ENCODE measurements around the gene F11R. TPM values are rescaled to one million over a fixed set of nuclear protein-coding genes. Genes with fewer than 3 reads are reported as not detected.
A peak's percentile ranks its signal among the peaks of the same experiment; 100 is the strongest.

The F11R gene
- total and polyA plus RNA-seq, 2 experiments from 2014 or later, result 0.53 to 0.76 TPM

- TF ChIP-seq EZH2 (IDR thresholded peaks at IDR 0.05; ENCODE audit: insufficient read depth, poor library complexity, severe bottlenecking) (no peak), EZH2phosphoT487 (IDR thresholded peaks at IDR 0.05; ENCODE audit: insufficient read depth, low read depth) (no peak)
- in situ Hi-C loops (cut with MboI), result no loop called here
- H3K4me1 ChIP-seq (ENCODE audit: insufficient read depth), result peaks cover 23% of the 10 kb centered on the region
- no peaks in the 10 kb centered on the region for H4K20me1 ChIP-seq (ENCODE audit: insufficient read depth)
- H3K9ac ChIP-seq, result no peak overlapping the region
- no peaks in the 10 kb centered on the region for H3K36me3 ChIP-seq (ENCODE audit: low read depth)
- H3F3A ChIP-seq (ENCODE audit: insufficient read depth), result no peaks in the 10 kb centered on the region
- no peaks in the 10 kb centered on the region for H3K27me3 ChIP-seq (replicated peaks; ENCODE audit: insufficient read depth)
- no peak overlapping the region for H3K4me3 ChIP-seq
- WGBS, 2 experiments (ENCODE audit: low coverage in 1 of 2, low lambda C conversion rate in 2 of 2, missing lambda C conversion rate in 2 of 2), result 65% methylated on average over 15 of the region's 15 CpGs
- no peaks in the 10 kb centered on the region for H3K9me3 ChIP-seq (ENCODE audit: low read depth)
- DNase-seq, result peak; percentile 64
- no peaks in the 10 kb centered on the region for H3K79me2 ChIP-seq (ENCODE audit: insufficient read depth)
- peak overlapping the region; percentile 59 for H2AFZ ChIP-seq
- 0 out of 2 replicates have a peak overlapping the region, but pooled peaks have one; percentile 15 for H3K27ac ChIP-seq
- H3K4me2 ChIP-seq (ENCODE audit: unreplicated experiment), result peak overlapping the region; percentile 20
- no peaks in the 10 kb centered on the region for H3K9me2 ChIP-seq (ENCODE audit: insufficient read depth)
These were observed 7.3 kb downstream of the F11R start for GRCh38 chr1:161013488-161014230.

GRCh38 chr1:161013131-161013487 is 7.8 kb downstream of the F11R start:
- peaks cover 24% of the 10 kb centered on the region for H3K4me1 ChIP-seq (ENCODE audit: insufficient read depth)
- in situ Hi-C loops (cut with MboI), result no loop called here
- H3K9me3 ChIP-seq (ENCODE audit: low read depth), result no peaks in the 10 kb centered on the region
- peak overlapping the region; percentile 20 for H3K4me2 ChIP-seq (ENCODE audit: unreplicated experiment)
- H3K36me3 ChIP-seq (ENCODE audit: low read depth), result no peaks in the 10 kb centered on the region
- H2AFZ ChIP-seq, result peak overlapping the region; percentile 59
- H3K9ac ChIP-seq, result no peak overlapping the region
- H3K27me3 ChIP-seq (replicated peaks; ENCODE audit: insufficient read depth), result no peaks in the 10 kb centered on the region
- H3K79me2 ChIP-seq (ENCODE audit: insufficient read depth), result no peaks in the 10 kb centered on the region
- no peak overlapping the region for H3K4me3 ChIP-seq
- no peak overlapping the region for H3K27ac ChIP-seq
- no peaks in the 10 kb centered on the region for H3K9me2 ChIP-seq (ENCODE audit: insufficient read depth)
- no peak for TF ChIP-seq EZH2 (IDR thresholded peaks at IDR 0.05; ENCODE audit: insufficient read depth, poor library complexity, severe bottlenecking)
- TF ChIP-seq EZH2phosphoT487 (IDR thresholded peaks at IDR 0.05; ENCODE audit: insufficient read depth, low read depth), result no peak
- no peaks in the 10 kb centered on the region for H3F3A ChIP-seq (ENCODE audit: insufficient read depth)
- no peaks in the 10 kb centered on the region for H4K20me1 ChIP-seq (ENCODE audit: insufficient read depth)
- DNase-seq, result peak; percentile 39

DNA sequence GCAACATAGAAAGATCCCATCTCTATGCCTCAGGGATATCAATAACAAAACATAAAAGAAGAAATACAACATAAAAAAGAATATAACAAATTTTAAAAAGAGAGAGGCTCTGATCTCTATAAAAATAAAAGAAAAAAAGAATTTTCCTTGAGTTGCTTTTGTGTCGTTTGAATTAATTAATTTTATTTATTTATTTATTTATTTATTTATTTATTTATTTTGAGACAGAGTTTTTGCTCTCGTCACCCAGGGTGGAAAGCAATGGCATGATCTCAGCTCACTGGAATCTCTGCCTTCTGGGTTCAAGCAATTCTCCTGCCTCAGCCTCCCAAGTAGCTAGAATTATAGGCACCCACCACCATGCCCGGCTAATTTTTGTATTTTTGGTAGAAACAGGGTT is 8.5 kb downstream of the F11R start:
- Histone ChIP-seq H3K9me2 (ENCODE audit: insufficient read depth) (no peaks in the 10 kb centered on the region), H3K27me3 (replicated peaks; ENCODE audit: insufficient read depth) (no peaks in the 10 kb centered on the region), H2AFZ (no peak overlapping the region), H3K4me1 (ENCODE audit: insufficient read depth) (peaks cover 24% of the 10 kb centered on the region), H3K4me3 (no peak overlapping the region), H3F3A (ENCODE audit: insufficient read depth) (no peaks in the 10 kb centered on the region), H3K9ac (no peak overlapping the region), H3K79me2 (ENCODE audit: insufficient read depth) (no peaks in the 10 kb centered on the region), H3K27ac (no peak overlapping the region), H3K4me2 (ENCODE audit: unreplicated experiment) (no peak overlapping the region), H3K36me3 (ENCODE audit: low read depth) (no peaks in the 10 kb centered on the region), H3K9me3 (ENCODE audit: low read depth) (no peaks in the 10 kb centered on the region), H4K20me1 (ENCODE audit: insufficient read depth) (no peaks in the 10 kb centered on the region)
- in situ Hi-C loops (cut with MboI), result no loop called here
- TF ChIP-seq EZH2phosphoT487 (IDR thresholded peaks at IDR 0.05; ENCODE audit: insufficient read depth, low read depth) (no peak), EZH2 (IDR thresholded peaks at IDR 0.05; ENCODE audit: insufficient read depth, poor library complexity, severe bottlenecking) (no peak)
- WGBS, 2 experiments (ENCODE audit: low coverage in 1 of 2, low lambda C conversion rate in 2 of 2, missing lambda C conversion rate in 2 of 2), result 57 to 77% methylated on average over 3 of the region's 3 CpGs
- DNase-seq, result no peak

GRCh38 chr1:161009602-161010211 is 11.2 kb downstream of the F11R start:
- WGBS, 2 experiments (ENCODE audit: low coverage in 1 of 2, low lambda C conversion rate in 2 of 2, missing lambda C conversion rate in 2 of 2), result 79 to 84% methylated on average over 7 of the region's 7 CpGs
- no peaks in the 10 kb centered on the region for H3K79me2 ChIP-seq (ENCODE audit: insufficient read depth)
- no peaks in the 10 kb centered on the region for H3K9me2 ChIP-seq (ENCODE audit: insufficient read depth)
- no peak for DNase-seq
- H3K27me3 ChIP-seq (replicated peaks; ENCODE audit: insufficient read depth), result no peaks in the 10 kb centered on the region
- H3K36me3 ChIP-seq (ENCODE audit: low read depth), result no peaks in the 10 kb centered on the region
- H3K4me3 ChIP-seq, result no peak overlapping the region
- no peaks in the 10 kb centered on the region for H4K20me1 ChIP-seq (ENCODE audit: insufficient read depth)
- H3K9me3 ChIP-seq (ENCODE audit: low read depth), result no peaks in the 10 kb centered on the region
- in situ Hi-C loops (cut with MboI), result no loop called here
- no peak overlapping the region for H3K9ac ChIP-seq
- no peak overlapping the region for H3K27ac ChIP-seq
- no peak for TF ChIP-seq EZH2phosphoT487 (IDR thresholded peaks at IDR 0.05; ENCODE audit: insufficient read depth, low read depth)
- no peak for TF ChIP-seq EZH2 (IDR thresholded peaks at IDR 0.05; ENCODE audit: insufficient read depth, poor library complexity, severe bottlenecking)
- H3K4me1 ChIP-seq (ENCODE audit: insufficient read depth), result peaks cover 24% of the 10 kb centered on the region
- H2AFZ ChIP-seq, result no peak overlapping the region
- no peak overlapping the region for H3K4me2 ChIP-seq (ENCODE audit: unreplicated experiment)
- no peaks in the 10 kb centered on the region for H3F3A ChIP-seq (ENCODE audit: insufficient read depth)
